AG04449 (cell line): ENCODE results near the gene FMR1.

Experiments used
- CTCF ChIA-PET: fragments of 350-600 bp; formaldehyde crosslinking; extraction: SDS; loops from one replicate; lab custom pipeline; 2021; ENCODE audit warnings: antibody characterized with exemption; lab: Yijun Ruan, JAX
- POLR2A ChIA-PET: fragments of 400-600, 350-600 bp; formaldehyde crosslinking; extraction: SDS; loops from one replicate; lab custom pipeline; 2020; ENCODE audit warnings: antibody characterized with exemption, inconsistent platforms; lab: Yijun Ruan, JAX
- DNase-seq: peaks from one replicate; pipeline ENCODE4 v3.0.0-alpha.2; 2010; ENCODE audit warnings: low read depth, low spot score
- H3K4me3 ChIP-seq: 2 replicates; pipeline ENCODE4 v1.5.1; 2011; ENCODE audit warnings: low read depth, mild to moderate bottlenecking, control low read depth, low read length
- CTCF ChIP-seq: IDR thresholded peaks from one replicate; pipeline ENCODE4 v1.5.1; 2011; ENCODE audit warnings: mild to moderate bottlenecking, moderate library complexity, low read length, control low read depth, inconsistent platforms; ENCODE audit not compliant: insufficient read depth; ENCODE audit errors: missing control alignments

The FMR1 gene

GRCh38 chrX:147890756-147891155, 21.0 kb upstream of the FMR1 start:
- ChIA-PET CTCF (no interaction called here), POLR2A (no interaction called here)
- H3K4me3 ChIP-seq = no peak overlapping the region
- TF ChIP-seq CTCF = no peak
- no peak for DNase-seq

- H3K4me3 ChIP-seq = no peak overlapping the region
- CTCF ChIA-PET = no interaction called here
- TF ChIP-seq CTCF = no peak
- POLR2A ChIA-PET = no interaction called here
- no peak for DNase-seq
Measured at GRCh38 chrX:147891896-147892295, 19.8 kb upstream of the FMR1 start.

- no peak for TF ChIP-seq CTCF
- ChIA-PET POLR2A (no interaction called here), CTCF (no interaction called here)
- no peak for DNase-seq
- H3K4me3 ChIP-seq = no peak overlapping the region
Measured at GRCh38 chrX:147893741-147894140, 18.0 kb upstream of the FMR1 start.

- POLR2A ChIA-PET = no interaction called here
Measured at GRCh38 chrX:147894366-147894963, 17.3 kb upstream of the FMR1 start.

GRCh38 chrX:147897117-147897516, 14.6 kb upstream of the FMR1 start:
- POLR2A ChIA-PET = no interaction called here
- no peak overlapping the region for H3K4me3 ChIP-seq
- no peak for DNase-seq
- CTCF ChIA-PET = no interaction called here
- TF ChIP-seq CTCF = no peak

More at GRCh38 chrX:147894366-147894963, 17.3 kb upstream of the FMR1 start:
- DNase-seq = no peak
- CTCF ChIA-PET = no interaction called here
- no peak for TF ChIP-seq CTCF
- H3K4me3 ChIP-seq = no peak overlapping the region

GRCh38 chrX:147898951-147899350, 12.8 kb upstream of the FMR1 start:
- ChIA-PET POLR2A (no interaction called here), CTCF (no interaction called here)
- DNase-seq = no peak
- no peak for TF ChIP-seq CTCF
- no peak overlapping the region for H3K4me3 ChIP-seq
